BE2C (cell line): ENCODE data around the gene CHDH.

ENCODE experiments used
- DNase-seq: peaks from one replicate; pipeline ENCODE4 v3.0.0-alpha.2; 2020
- H3K27me3 ChIP-seq: fragments of 250-450 bp; sonication (Bioruptor Pico); 2 replicates; pipeline ENCODE4 v1.5.1; 2020; ENCODE audit warnings: mild to moderate bottlenecking
- H3K36me3 ChIP-seq: fragments of 250-450 bp; sonication (Bioruptor Pico); 2 replicates; pipeline ENCODE4 v1.5.1; 2020; ENCODE audit warnings: mild to moderate bottlenecking
- H3K4me1 ChIP-seq: fragments of 250-450 bp; sonication (Bioruptor Pico); 2 replicates; pipeline ENCODE4 v1.5.1; 2020
- H3K4me3 ChIP-seq: 2 replicates; pipeline ENCODE4 v1.5.1; 2011; ENCODE audit warnings: low read depth, low read length
- H3K9me3 ChIP-seq: fragments of 250-450 bp; sonication (Bioruptor Pico); 2 replicates; pipeline ENCODE4 v1.5.1; 2020
- TF ChIP-seq, protein P1 (sequence below): IDR thresholded peaks from 2 replicates; pipeline ENCODE4 v1.5.1; 2012; ENCODE audit warnings: mild to moderate bottlenecking, low read depth, low read length

CHDH gene

DNA sequence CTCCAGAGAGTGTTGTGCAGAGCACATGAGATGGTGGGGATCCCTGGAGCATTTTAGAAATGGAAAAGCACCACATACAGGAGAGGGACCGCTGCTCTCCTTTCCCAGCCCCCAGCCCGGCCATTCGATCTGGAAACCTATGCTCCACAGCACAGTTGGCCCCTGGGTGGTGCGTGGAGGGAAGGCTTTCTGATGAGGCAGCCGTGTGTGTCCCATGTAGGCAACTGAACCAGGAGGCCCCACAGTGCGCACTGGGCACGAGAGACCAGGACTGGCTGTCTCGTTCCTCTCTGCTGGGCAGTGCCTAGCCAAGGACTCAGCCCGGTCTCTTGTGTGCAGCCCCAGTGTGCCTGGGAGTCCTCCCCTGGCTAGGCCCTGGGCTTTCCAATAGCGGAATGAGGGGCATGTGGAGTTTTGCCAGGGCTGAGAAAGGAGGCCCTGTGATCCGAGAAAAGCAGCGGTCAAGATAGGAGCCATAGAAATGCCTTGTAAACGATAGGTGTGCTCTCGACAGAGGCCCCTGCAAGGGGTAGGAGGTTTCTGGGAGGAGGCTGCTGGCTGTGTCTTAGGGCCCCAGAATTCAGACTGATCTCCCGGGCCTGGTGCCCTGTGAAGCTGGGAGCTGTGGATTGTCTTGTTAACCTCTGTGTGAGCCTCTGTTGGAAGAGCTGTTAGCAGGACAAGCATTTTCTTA, 39.0 kb downstream of the CHDH start:
- TF ChIP-seq, protein P1, sequence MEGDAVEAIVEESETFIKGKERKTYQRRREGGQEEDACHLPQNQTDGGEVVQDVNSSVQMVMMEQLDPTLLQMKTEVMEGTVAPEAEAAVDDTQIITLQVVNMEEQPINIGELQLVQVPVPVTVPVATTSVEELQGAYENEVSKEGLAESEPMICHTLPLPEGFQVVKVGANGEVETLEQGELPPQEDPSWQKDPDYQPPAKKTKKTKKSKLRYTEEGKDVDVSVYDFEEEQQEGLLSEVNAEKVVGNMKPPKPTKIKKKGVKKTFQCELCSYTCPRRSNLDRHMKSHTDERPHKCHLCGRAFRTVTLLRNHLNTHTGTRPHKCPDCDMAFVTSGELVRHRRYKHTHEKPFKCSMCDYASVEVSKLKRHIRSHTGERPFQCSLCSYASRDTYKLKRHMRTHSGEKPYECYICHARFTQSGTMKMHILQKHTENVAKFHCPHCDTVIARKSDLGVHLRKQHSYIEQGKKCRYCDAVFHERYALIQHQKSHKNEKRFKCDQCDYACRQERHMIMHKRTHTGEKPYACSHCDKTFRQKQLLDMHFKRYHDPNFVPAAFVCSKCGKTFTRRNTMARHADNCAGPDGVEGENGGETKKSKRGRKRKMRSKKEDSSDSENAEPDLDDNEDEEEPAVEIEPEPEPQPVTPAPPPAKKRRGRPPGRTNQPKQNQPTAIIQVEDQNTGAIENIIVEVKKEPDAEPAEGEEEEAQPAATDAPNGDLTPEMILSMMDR: no peak
- H3K27me3 ChIP-seq: no peaks in the 10 kb centered on the region
- no peaks in the 10 kb centered on the region for H3K4me1 ChIP-seq
- no peaks in the 10 kb centered on the region for H3K9me3 ChIP-seq
- no peak overlapping the region for H3K4me3 ChIP-seq
- H3K36me3 ChIP-seq: no peaks in the 10 kb centered on the region
- no peak for DNase-seq

DNA sequence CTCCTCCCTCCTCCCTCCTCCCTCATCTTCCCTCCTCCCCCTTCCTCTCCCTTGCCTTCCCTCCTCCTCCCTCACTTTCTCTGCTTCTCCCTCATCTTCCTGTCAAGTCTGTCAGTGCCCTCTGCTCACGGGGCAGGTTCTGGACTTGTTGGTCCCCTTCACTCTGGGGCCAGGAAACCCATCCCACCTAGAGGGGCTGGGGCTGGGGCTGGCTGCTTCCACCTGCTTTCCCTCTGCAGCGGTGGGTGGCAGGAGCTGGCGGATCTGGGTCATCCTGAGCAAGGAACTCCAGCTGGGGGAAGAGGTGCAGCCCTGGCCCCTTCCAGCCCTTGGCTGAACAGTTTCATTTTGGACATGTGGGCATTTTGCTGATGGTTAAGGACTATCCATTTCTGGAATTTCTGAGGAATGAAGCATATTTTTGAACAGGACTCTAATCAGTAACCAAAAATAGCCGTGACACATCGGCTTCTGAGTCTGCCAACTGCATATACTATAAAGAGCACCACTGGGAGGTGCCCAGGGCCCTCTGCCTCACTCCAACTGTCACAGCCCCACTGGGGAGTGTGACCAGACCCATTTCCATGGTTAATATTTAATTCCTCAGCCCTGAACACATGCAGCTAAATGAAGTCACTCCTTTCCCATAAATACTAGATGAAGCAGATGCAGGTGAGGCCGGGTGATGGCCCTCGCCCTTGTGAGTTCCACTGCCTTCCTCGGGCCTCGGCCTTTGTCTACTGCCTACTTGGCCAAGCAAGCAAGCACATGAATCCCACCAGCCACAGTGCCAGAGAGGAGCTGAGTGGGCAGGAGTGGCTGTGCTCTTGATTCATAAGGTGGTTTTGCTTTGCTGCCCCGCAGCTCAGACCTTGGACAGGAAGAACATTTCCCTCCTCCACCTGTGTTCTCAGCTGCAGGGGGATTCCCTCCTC, 39.8 kb downstream of the CHDH start:
- Histone ChIP-seq H3K27me3 (no peaks in the 10 kb centered on the region), H3K9me3 (no peaks in the 10 kb centered on the region), H3K36me3 (no peaks in the 10 kb centered on the region), H3K4me3 (no peak overlapping the region), H3K4me1 (no peaks in the 10 kb centered on the region)
- TF ChIP-seq, protein P1: no peak
- DNase-seq: no peak

- Histone ChIP-seq H3K4me1 (no peaks in the 10 kb centered on the region), H3K27me3 (no peaks in the 10 kb centered on the region), H3K4me3 (no peak overlapping the region), H3K36me3 (no peaks in the 10 kb centered on the region), H3K9me3 (no peaks in the 10 kb centered on the region)
- TF ChIP-seq, protein P1: no peak
- DNase-seq: no peak
These were observed 40.6 kb downstream of the CHDH start for GRCh38 chr3:53805463-53806159.

GRCh38 chr3:53804697-53805462, 41.3 kb downstream of the CHDH start:
- Histone ChIP-seq H3K4me3 (no peak overlapping the region), H3K4me1 (no peaks in the 10 kb centered on the region), H3K27me3 (no peaks in the 10 kb centered on the region), H3K9me3 (no peaks in the 10 kb centered on the region), H3K36me3 (no peaks in the 10 kb centered on the region)
- no peak for DNase-seq
- TF ChIP-seq, protein P1: no peak

- no peaks in the 10 kb centered on the region for H3K36me3 ChIP-seq
- DNase-seq: no peak
- no peak overlapping the region for H3K4me3 ChIP-seq
- H3K9me3 ChIP-seq: no peaks in the 10 kb centered on the region
- TF ChIP-seq, protein P1: no peak
- H3K27me3 ChIP-seq: no peaks in the 10 kb centered on the region
- H3K4me1 ChIP-seq: no peaks in the 10 kb centered on the region
These were observed 42.2 kb downstream of the CHDH start for GRCh38 chr3:53803816-53804695.
